CD4-positive, CD25-positive, alpha-beta regulatory T cell (primary cell): ENCODE data around the gene SLC6A5. TPM values are rescaled to one million over a fixed set of nuclear protein-coding genes. Genes with fewer than 3 reads are reported as not detected.

Experiments used
- ATAC-seq, 2 donors: fragments of 150-1000 bp; cut with Tn5 transposase; one replicate each; pipeline ENCODE4 v1.10.0; 2021; ENCODE audit warnings: low read depth in 2 of 2, moderate number of reproducible peaks in 2 of 2, moderate library complexity in 1 of 2
- DNase-seq, 3 donors: peaks; one replicate each; pipeline versions ENCODE4 v3.0.0 to v3.0.0-alpha.2; 2012 to 2022; ENCODE audit warnings: mixed read lengths in 1 of 3
- H3K27ac ChIP-seq: one replicate; pipeline ENCODE4 v1.7.0; 2013; ENCODE audit warnings: mild to moderate bottlenecking, low read length; ENCODE audit not compliant: insufficient read depth, poor library complexity, severe bottlenecking
- H3K27me3 ChIP-seq: one replicate; pipeline ENCODE4 v1.7.0; 2013; ENCODE audit warnings: low read length; ENCODE audit not compliant: control insufficient read depth, insufficient read depth
- H3K36me3 ChIP-seq: one replicate; pipeline ENCODE4 v1.7.0; 2013; ENCODE audit warnings: mild to moderate bottlenecking, low read length, moderate library complexity; ENCODE audit not compliant: control insufficient read depth, insufficient read depth
- H3K4me1 ChIP-seq: 2 replicates; pipeline ENCODE4 v1.7.0; 2013; ENCODE audit warnings: mild to moderate bottlenecking, low read length; ENCODE audit not compliant: insufficient read depth, control insufficient read depth, poor library complexity, severe bottlenecking
- H3K4me3 ChIP-seq: one replicate; pipeline ENCODE4 v1.7.0; 2013; ENCODE audit warnings: low read depth, mild to moderate bottlenecking, low read length, moderate library complexity
- H3K9me3 ChIP-seq, 2 experiments: 1 replicate in 1 of 2; 2 replicates in 1 of 2; pipeline ENCODE4 v1.7.0; 2013; ENCODE audit warnings: low read length in 2 of 2, mild to moderate bottlenecking in 1 of 2, moderate library complexity in 1 of 2; ENCODE audit not compliant: control insufficient read depth in 2 of 2
- H3K27ac Mint-ChIP-seq, 3 donors: one replicate each; pipeline ENCODE4 v1.8.0; 2020 to 2022; ENCODE audit warnings: mild to moderate bottlenecking in 3 of 3, mixed read lengths in 3 of 3, moderate library complexity in 2 of 3
- H3K27me3 Mint-ChIP-seq: one replicate; pipeline ENCODE4 v1.8.0; 2022; ENCODE audit warnings: mild to moderate bottlenecking, mixed read lengths
- H3K36me3 Mint-ChIP-seq: one replicate; pipeline ENCODE4 v1.8.0; 2020; ENCODE audit warnings: mixed read lengths
- H3K4me1 Mint-ChIP-seq, 4 donors: one replicate each; pipeline ENCODE4 v1.8.0; 2020 to 2022; ENCODE audit warnings: mixed read lengths in 4 of 4, mild to moderate bottlenecking in 1 of 4
- H3K4me3 Mint-ChIP-seq, 4 donors: one replicate each; pipeline ENCODE4 v1.8.0; 2020 to 2022; ENCODE audit warnings: mild to moderate bottlenecking in 4 of 4, mixed read lengths in 4 of 4, moderate library complexity in 3 of 4
- H3K9me3 Mint-ChIP-seq, 7 donors: one replicate each; pipeline ENCODE4 v1.8.0; 2020 to 2022; ENCODE audit warnings: mixed read lengths in 7 of 7, mild to moderate bottlenecking in 3 of 7, moderate library complexity in 2 of 7
- polyA plus RNA-seq, 4 donors: library from polyadenylated mRNA; unstranded; fragments of 300-500 nt; fragmentation: Illumina TruSeq; gene quantifications; one replicate each; pipeline ENCODE4 v1.2.3, GENCODE V29; 2021
- total RNA-seq: library from RNA; stranded (reverse); gene quantifications from one replicate; pipeline ENCODE4 v1.2.3, GENCODE V29; 2022

Gene SLC6A5
- total and polyA plus RNA-seq, 5 donors from 2014 or later, result not detected

DNA sequence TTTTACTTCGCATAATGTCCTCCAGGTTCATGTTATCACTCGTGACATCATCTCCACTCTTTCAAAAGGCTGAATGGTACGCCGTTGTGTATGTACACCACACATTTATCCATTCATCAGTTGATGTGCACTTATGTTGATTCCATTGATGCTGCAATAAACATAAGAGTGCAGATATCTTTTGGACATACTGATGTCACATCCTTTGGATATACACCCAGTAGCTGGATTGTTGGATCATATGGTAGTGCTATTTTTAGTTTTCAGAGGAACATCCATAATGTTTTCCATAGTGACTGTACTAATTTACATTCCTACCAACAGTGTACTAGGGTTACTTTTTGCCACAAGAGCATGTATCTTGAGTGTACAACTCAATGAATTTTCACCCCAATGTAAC, 45.0 kb downstream of the SLC6A5 start:
- no peak for ATAC-seq
- no peak for DNase-seq
- Mint-ChIP-seq H3K27ac (no peak overlapping the region), H3K36me3 (no peaks in the 10 kb centered on the region), H3K27me3 (peaks cover 4% of the 10 kb centered on the region), H3K9me3 (peaks cover 0 to 1% (median 0%) of the 10 kb centered on the region in 7 donors), H3K4me3 (no peak overlapping the region), H3K4me1 (no peaks in the 10 kb centered on the region)
- H3K27me3 ChIP-seq, result no peaks in the 10 kb centered on the region
- no peak overlapping the region for H3K27ac ChIP-seq
- no peaks in the 10 kb centered on the region for H3K36me3 ChIP-seq
- no peaks in the 10 kb centered on the region for H3K4me1 ChIP-seq
- H3K9me3 ChIP-seq, result no peaks in the 10 kb centered on the region
- H3K4me3 ChIP-seq, result no peak overlapping the region

DNA sequence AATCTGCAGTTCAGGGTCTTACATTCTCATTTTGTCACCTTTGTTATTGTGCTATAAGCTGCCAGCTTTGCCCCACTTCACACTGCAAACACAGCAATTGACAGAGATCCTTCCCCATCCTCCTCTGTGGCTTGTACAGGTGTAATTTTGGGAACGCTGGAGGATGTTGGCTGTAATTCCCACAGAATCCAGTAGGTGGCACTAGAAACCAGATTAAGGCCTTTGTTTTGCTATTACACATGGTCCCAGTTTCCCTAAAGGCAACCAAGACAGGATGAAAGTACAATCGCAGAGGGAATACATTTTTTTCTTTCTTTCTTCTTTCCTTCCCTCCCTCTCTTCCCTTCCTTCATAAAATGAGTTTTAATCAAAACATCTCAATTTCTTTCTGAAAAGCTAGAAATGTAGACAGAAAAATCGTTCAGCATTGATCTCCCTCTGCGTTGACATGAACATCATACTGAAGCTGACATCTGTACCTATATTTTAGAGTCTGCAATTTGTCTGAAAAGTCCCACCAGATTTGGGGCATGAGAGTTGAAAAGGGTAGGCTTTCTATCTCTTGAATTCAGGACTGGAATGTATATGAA, 48.7 kb downstream of the SLC6A5 start:
- Mint-ChIP-seq H3K36me3 (no peaks in the 10 kb centered on the region), H3K27me3 (peaks cover 4% of the 10 kb centered on the region), H3K9me3 (peaks cover 0 to 1% (median 0%) of the 10 kb centered on the region in 7 donors), H3K4me1 (no peaks in the 10 kb centered on the region), H3K27ac (no peak overlapping the region), H3K4me3 (no peak overlapping the region)
- H3K4me1 ChIP-seq, result no peaks in the 10 kb centered on the region
- H3K27me3 ChIP-seq, result no peaks in the 10 kb centered on the region
- no peak overlapping the region for H3K4me3 ChIP-seq
- ATAC-seq (no peak), DNase-seq (peak; percentile 3 to 33 (median 22))
- no peak overlapping the region for H3K27ac ChIP-seq
- no peaks in the 10 kb centered on the region for H3K36me3 ChIP-seq
- no peaks in the 10 kb centered on the region for H3K9me3 ChIP-seq

DNA sequence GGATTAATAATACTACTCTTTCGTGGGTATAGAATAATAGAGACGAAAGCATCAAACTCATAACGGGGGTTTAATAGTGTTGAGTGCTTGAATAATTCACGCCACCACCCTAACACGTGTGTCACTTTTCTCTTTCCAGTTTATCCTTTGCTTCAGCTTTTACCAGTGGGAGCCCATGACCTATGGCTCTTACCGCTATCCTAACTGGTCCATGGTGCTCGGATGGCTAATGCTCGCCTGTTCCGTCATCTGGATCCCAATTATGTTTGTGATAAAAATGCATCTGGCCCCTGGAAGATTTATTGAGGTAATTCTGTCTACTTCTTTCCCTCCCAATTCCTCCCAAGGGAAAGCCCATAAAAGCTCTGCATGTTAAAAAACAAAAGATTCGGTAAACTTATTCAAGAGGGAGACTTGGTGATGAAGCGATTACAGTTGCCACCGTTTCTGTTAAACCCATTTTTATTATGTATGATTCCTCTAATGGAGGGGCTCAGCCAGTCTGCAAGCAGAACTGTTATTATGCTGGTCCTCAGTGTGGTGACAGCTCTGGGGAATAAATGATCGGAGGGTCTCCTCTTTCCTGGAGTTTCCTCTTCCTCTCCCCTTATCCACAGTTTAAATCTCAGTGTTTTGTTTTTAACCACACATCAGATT, 52.9 kb downstream of the SLC6A5 start:
- Histone ChIP-seq H3K4me3 (no peak overlapping the region), H3K27me3 (peaks cover 1% of the 10 kb centered on the region), H3K36me3 (no peaks in the 10 kb centered on the region), H3K4me1 (no peaks in the 10 kb centered on the region), H3K9me3 (no peaks in the 10 kb centered on the region), H3K27ac (no peak overlapping the region)
- H3K9me3 Mint-ChIP-seq, result no peaks in the 10 kb centered on the region
- ATAC-seq (no peak), DNase-seq (no peak)
- H3K27ac Mint-ChIP-seq, result no peak overlapping the region
- H3K27me3 Mint-ChIP-seq, result peaks cover 17% of the 10 kb centered on the region
- H3K4me1 Mint-ChIP-seq, result no peaks in the 10 kb centered on the region
- H3K4me3 Mint-ChIP-seq, result no peak overlapping the region
- no peaks in the 10 kb centered on the region for H3K36me3 Mint-ChIP-seq

DNA sequence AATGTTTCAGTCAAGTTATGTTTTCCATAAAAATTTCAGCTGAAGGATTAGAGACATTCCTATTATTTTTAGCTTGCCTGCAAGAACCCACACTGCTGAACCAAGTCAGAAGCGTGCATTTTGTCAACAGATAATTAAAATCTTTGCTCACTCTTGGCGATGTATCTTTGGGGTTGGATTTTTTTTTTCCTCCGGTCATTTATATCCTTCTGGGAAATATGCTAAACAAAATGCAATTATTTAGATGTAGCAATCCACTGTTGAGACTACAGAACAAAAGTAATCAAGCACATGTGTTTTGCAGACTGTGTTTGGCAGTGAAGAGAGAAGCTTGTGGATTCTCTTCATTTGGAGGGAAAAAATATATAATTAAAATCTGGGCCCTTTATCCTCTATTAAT, 54.6 kb downstream of the SLC6A5 start:
- Histone ChIP-seq H3K27ac (no peak overlapping the region), H3K27me3 (peaks cover 1% of the 10 kb centered on the region), H3K4me3 (no peak overlapping the region), H3K36me3 (no peaks in the 10 kb centered on the region), H3K9me3 (no peaks in the 10 kb centered on the region), H3K4me1 (no peaks in the 10 kb centered on the region)
- Mint-ChIP-seq H3K27ac (no peak overlapping the region), H3K4me1 (no peaks in the 10 kb centered on the region), H3K36me3 (no peaks in the 10 kb centered on the region), H3K4me3 (no peak overlapping the region), H3K27me3 (peaks cover 13% of the 10 kb centered on the region), H3K9me3 (no peaks in the 10 kb centered on the region)
- ATAC-seq, result no peak
- no peak for DNase-seq

DNA sequence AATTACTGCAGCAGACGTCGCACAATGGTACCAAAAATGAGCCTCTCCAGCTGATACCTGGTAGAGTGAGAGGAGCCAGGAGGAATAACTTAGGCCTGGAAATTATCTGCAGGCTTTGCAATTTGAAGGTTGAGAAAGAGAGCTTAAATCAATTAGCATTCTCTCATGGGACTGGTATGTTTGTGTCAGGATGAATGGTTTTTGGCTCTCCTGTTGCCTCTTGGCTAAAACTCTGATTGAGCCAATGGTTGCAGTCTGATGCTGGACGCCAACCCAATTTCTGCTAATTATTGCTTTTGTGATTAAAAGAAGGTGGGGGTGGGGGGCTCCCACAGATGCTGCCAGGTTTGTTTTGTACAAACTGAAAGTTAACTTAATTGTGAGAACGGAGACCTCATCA, 57.5 kb downstream of the SLC6A5 start:
- peaks cover 1% of the 10 kb centered on the region for H3K27me3 ChIP-seq

DNA sequence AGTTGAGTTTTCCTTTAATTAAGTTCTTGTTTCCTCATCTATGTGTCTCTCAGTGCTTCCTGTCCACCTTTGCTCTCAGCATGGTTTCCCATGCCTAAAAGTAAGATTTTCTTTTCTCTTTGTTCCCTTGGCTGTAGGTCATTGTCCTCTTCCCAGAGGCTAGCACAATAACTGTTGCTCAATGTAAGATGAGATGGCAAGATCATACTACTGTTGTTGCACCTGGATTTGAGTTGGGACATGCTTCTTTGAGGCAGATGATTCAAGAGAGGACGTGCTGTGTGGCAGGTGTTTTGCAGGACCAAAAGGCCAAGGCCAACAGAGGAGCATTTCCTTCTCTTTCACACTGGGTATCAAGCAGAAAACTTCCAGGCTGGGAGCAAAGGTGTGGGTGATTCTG, 58.7 kb downstream of the SLC6A5 start:
- H3K4me3 Mint-ChIP-seq, result no peak overlapping the region

More for the DNA sequence above, 57.5 kb downstream of the SLC6A5 start:
- DNase-seq (no peak), ATAC-seq (no peak)
- Mint-ChIP-seq H3K4me3 (no peak overlapping the region), H3K4me1 (no peaks in the 10 kb centered on the region), H3K27me3 (peaks cover 13% of the 10 kb centered on the region), H3K27ac (no peak overlapping the region), H3K36me3 (no peaks in the 10 kb centered on the region), H3K9me3 (peaks cover 0 to 1% (median 0%) of the 10 kb centered on the region in 7 donors)
- Histone ChIP-seq H3K9me3 (no peaks in the 10 kb centered on the region), H3K4me3 (no peak overlapping the region), H3K36me3 (no peaks in the 10 kb centered on the region), H3K4me1 (no peaks in the 10 kb centered on the region), H3K27ac (no peak overlapping the region)

DNA sequence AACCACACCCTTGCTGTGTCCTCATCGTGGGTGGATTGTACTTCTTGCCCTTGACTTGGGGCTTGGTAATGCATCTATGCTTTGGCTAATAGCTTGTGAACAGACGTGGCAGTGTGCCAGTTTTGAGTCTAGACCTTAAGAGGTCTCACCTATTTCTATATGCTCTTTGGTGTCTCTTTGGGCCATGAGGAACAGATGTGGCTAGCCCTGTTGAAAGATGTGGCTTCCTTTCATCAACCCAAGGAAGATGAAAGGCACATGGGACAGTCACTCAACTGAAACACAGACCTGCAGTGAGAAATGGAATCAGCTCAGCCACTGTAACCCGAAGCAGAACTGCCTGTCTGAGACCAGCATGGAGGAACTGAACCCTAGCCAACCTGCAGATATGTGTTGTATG, 62.0 kb downstream of the SLC6A5 start:
- Histone ChIP-seq H3K4me1 (no peaks in the 10 kb centered on the region), H3K27me3 (peaks cover 4% of the 10 kb centered on the region), H3K36me3 (no peaks in the 10 kb centered on the region), H3K27ac (no peak overlapping the region), H3K4me3 (no peak overlapping the region), H3K9me3 (no peaks in the 10 kb centered on the region)
- no peak overlapping the region for H3K27ac Mint-ChIP-seq
- peaks cover 0 to 4% (median 2%) of the 10 kb centered on the region in 7 donors for H3K9me3 Mint-ChIP-seq
- ATAC-seq (no peak), DNase-seq (no peak)
- H3K4me3 Mint-ChIP-seq, result no peak overlapping the region
- peaks cover 14% of the 10 kb centered on the region for H3K27me3 Mint-ChIP-seq
- no peaks in the 10 kb centered on the region for H3K36me3 Mint-ChIP-seq
- H3K4me1 Mint-ChIP-seq, result no peaks in the 10 kb centered on the region

More for the DNA sequence above, 58.7 kb downstream of the SLC6A5 start:
- no peak for DNase-seq
- Mint-ChIP-seq H3K27me3 (peaks cover 13% of the 10 kb centered on the region), H3K9me3 (peaks cover 0 to 4% (median 2%) of the 10 kb centered on the region in 7 donors), H3K27ac (no peak overlapping the region), H3K4me1 (no peaks in the 10 kb centered on the region), H3K36me3 (no peaks in the 10 kb centered on the region)
- no peak overlapping the region for H3K27ac ChIP-seq
- H3K9me3 ChIP-seq, result no peaks in the 10 kb centered on the region
- H3K36me3 ChIP-seq, result no peaks in the 10 kb centered on the region
- H3K27me3 ChIP-seq, result peaks cover 1% of the 10 kb centered on the region
- no peaks in the 10 kb centered on the region for H3K4me1 ChIP-seq
- no peak overlapping the region for H3K4me3 ChIP-seq
- no peak for ATAC-seq

DNA sequence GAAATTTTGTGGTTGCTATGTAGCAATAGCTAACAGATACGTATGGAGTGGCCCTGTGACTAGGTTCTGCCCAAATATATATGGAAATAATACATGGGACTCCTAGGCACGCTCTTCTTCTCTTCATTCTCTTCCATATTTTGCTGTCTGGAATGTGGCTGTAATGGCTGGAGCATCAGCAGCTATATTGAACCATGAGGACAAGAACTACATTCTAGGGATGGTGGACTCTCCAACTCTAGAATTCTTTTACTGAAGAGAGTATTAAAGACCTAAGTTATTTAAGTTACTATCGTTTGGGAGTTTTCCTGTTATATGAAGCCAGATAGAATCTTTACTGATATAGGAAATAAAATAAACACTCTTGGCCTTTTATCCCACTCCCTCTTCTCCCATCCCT, 62.4 kb downstream of the SLC6A5 start:
- no peaks in the 10 kb centered on the region for H3K36me3 ChIP-seq
- ATAC-seq, result no peak
- no peak overlapping the region for H3K4me3 ChIP-seq
- Mint-ChIP-seq H3K4me1 (no peaks in the 10 kb centered on the region), H3K27me3 (peaks cover 18% of the 10 kb centered on the region), H3K4me3 (no peak overlapping the region), H3K27ac (no peak overlapping the region), H3K9me3 (peaks cover 0 to 4% (median 2%) of the 10 kb centered on the region in 7 donors), H3K36me3 (no peaks in the 10 kb centered on the region)
- no peaks in the 10 kb centered on the region for H3K4me1 ChIP-seq
- no peak for DNase-seq
- no peaks in the 10 kb centered on the region for H3K9me3 ChIP-seq
- peaks cover 4% of the 10 kb centered on the region for H3K27me3 ChIP-seq
- no peak overlapping the region for H3K27ac ChIP-seq
